DOHH2 (cell line): ENCODE data around the gene SEPTIN6.

Experiments used
- H3F3A ChIP-seq: fragments of 200-600 bp; sonication (generic), shearing (Covaris generic); 2 replicates; pipeline ENCODE4 v1.6.0; 2016; ENCODE audit warnings: antibody characterized with exemption, mild to moderate bottlenecking; ENCODE audit not compliant: control insufficient read depth, insufficient read depth
- H3K27ac ChIP-seq: fragments of 200-600 bp; sonication (generic); 2 replicates; pipeline ENCODE4 v1.5.1; 2014; ENCODE audit warnings: low read depth, mild to moderate bottlenecking, low read length, moderate library complexity
- H3K27me3 ChIP-seq: fragments of 200-600 bp; sonication (generic); 2 replicates; pipeline ENCODE4 v1.6.1; 2014; ENCODE audit warnings: mild to moderate bottlenecking, low read length, mixed read lengths; ENCODE audit not compliant: control insufficient read depth
- H3K36me3 ChIP-seq: fragments of 200-600 bp; sonication (generic); 2 replicates; pipeline ENCODE4 v1.6.1; 2014; ENCODE audit warnings: mild to moderate bottlenecking, low read length, moderate library complexity, mixed read lengths; ENCODE audit not compliant: control insufficient read depth
- H3K4me1 ChIP-seq: fragments of 200-600 bp; sonication (generic); 2 replicates; pipeline ENCODE4 v1.6.1; 2014; ENCODE audit warnings: mild to moderate bottlenecking, low read length, mixed read lengths; ENCODE audit not compliant: control insufficient read depth
- H3K4me2 ChIP-seq: fragments of 200-600 bp; sonication (generic); 2 replicates; pipeline ENCODE4 v1.6.0; 2014; ENCODE audit warnings: mild to moderate bottlenecking, low read length, moderate library complexity
- H3K4me3 ChIP-seq: fragments of 200-600 bp; sonication (generic); 2 replicates; pipeline ENCODE4 v1.5.1; 2014; ENCODE audit warnings: mild to moderate bottlenecking, low read length, mixed read lengths
- H3K79me2 ChIP-seq: fragments of 200-600 bp; sonication (generic); 2 replicates; pipeline ENCODE4 v1.6.1; 2014; ENCODE audit warnings: mild to moderate bottlenecking, low read length, mixed read lengths; ENCODE audit not compliant: control insufficient read depth
- H3K9me2 ChIP-seq: fragments of 200-600 bp; sonication (generic); replicated peaks from 2 replicates; pipeline ENCODE4 v1.6.1; 2014; ENCODE audit warnings: mild to moderate bottlenecking, low read length, mixed read lengths; ENCODE audit not compliant: control insufficient read depth
- H3K9me3 ChIP-seq: fragments of 200-600 bp; sonication (generic); 2 replicates; pipeline ENCODE4 v1.6.1; 2014; ENCODE audit warnings: antibody characterized with exemption, low read length, mixed read lengths; ENCODE audit not compliant: control insufficient read depth, insufficient read depth
- H4K20me1 ChIP-seq: fragments of 200-600 bp; sonication (generic); 2 replicates; pipeline ENCODE4 v1.6.0; 2014; ENCODE audit warnings: low read depth, mild to moderate bottlenecking, antibody characterized with exemption, low read length, moderate library complexity; ENCODE audit not compliant: control insufficient read depth, insufficient read depth
- EZH2phosphoT487 ChIP-seq: fragments of 200-600 bp; sonication (generic); IDR thresholded peaks from 2 replicates; pipeline ENCODE4 v1.6.1; 2017; ENCODE audit warnings: borderline replicate concordance, mild to moderate bottlenecking, antibody characterized with exemption, low read length, moderate library complexity, mixed read lengths
- TF ChIP-seq, protein P1 (sequence below): fragments of 200-600 bp; sonication (generic); IDR thresholded peaks from one replicate; pipeline ENCODE4 v1.5.1; 2014; ENCODE audit warnings: antibody characterized with exemption, mild to moderate bottlenecking, low read depth, low read length; ENCODE audit not compliant: poor library complexity, severe bottlenecking

Gene SEPTIN6

DNA sequence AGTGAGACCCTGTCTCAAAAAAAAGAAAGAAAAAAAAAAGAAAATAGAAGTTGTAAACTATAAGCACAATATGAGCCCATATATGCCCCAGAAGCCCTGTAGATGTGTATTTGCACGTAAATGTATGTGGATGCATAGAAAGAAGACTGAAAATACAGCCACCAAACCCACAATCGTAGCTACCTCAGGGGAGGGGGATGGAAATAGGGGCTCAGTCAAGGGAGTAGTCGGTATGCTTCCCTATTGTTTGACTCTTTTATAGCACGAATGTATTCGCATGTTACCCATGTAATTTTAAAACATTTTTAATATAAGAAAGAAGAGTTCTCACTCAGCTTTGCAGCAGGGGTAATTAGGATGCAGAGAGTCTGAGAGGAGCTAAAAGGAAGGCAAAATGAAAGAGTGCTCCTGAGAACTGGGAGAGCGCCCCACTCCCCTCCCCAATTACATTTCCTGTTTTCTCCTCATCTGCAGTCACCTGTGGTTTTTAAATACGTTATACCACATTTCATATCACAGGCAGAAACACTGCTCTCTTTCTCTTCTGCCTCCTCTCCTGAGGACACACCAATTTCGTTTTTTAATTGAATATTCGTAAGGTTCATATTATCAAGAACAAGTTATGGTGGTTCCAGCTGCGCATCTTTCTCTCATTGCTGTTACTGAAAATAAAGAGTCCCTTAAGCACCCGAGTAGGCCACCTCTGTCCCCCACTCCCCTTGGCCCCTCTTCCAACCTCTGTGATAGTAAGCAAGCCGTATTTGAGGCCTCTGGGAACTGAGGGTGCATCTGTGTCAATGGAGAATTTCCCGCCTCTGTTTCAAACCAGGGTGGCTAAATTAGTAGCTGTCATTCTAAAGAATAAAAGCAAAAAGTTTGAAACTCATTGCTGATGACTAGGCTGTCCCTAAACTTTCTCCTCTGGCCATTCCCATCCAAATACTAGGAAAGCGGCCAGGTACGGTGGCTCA is 10.7 kb downstream of the SEPTIN6 start:
- Histone ChIP-seq H3K9me2 (no peaks in the 10 kb centered on the region), H3K36me3 (peaks cover 30% of the 10 kb centered on the region), H3K4me3 (peak overlapping the region; percentile 66), H3K4me1 (peaks cover 95% of the 10 kb centered on the region), H4K20me1 (no peaks in the 10 kb centered on the region), H3K9me3 (no peaks in the 10 kb centered on the region), H3K27me3 (no peaks in the 10 kb centered on the region), H3F3A (peaks cover 37% of the 10 kb centered on the region), H3K79me2 (peaks cover 89% of the 10 kb centered on the region), H3K4me2 (peak overlapping the region; percentile 76), H3K27ac (peak overlapping the region; percentile 95)
- TF ChIP-seq, protein P1, sequence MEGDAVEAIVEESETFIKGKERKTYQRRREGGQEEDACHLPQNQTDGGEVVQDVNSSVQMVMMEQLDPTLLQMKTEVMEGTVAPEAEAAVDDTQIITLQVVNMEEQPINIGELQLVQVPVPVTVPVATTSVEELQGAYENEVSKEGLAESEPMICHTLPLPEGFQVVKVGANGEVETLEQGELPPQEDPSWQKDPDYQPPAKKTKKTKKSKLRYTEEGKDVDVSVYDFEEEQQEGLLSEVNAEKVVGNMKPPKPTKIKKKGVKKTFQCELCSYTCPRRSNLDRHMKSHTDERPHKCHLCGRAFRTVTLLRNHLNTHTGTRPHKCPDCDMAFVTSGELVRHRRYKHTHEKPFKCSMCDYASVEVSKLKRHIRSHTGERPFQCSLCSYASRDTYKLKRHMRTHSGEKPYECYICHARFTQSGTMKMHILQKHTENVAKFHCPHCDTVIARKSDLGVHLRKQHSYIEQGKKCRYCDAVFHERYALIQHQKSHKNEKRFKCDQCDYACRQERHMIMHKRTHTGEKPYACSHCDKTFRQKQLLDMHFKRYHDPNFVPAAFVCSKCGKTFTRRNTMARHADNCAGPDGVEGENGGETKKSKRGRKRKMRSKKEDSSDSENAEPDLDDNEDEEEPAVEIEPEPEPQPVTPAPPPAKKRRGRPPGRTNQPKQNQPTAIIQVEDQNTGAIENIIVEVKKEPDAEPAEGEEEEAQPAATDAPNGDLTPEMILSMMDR = no peak
- TF ChIP-seq EZH2phosphoT487 = no peak

DNA sequence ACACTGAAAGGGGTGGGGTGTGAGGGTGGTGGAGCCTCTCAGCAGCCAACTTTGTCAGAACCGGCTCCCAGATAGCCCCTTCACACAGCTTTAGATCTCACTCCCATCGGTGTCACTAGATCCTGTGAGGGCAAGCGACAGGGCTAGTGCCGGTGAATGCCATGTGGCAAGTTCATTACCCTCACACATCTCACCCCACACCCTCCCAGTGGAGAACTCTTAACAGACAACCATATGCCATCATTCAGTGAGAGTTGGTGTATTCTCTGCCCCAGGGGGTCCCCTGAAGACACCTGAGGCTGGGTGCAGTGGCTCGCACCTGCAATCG is 15.3 kb downstream of the SEPTIN6 start:
- peak overlapping the region; percentile 94 for H3K4me2 ChIP-seq
- peaks cover 15% of the 10 kb centered on the region for H3F3A ChIP-seq
- H3K36me3 ChIP-seq = peaks cover 48% of the 10 kb centered on the region
- no peaks in the 10 kb centered on the region for H3K9me2 ChIP-seq
- H3K9me3 ChIP-seq = no peaks in the 10 kb centered on the region
- H3K79me2 ChIP-seq = peaks cover 73% of the 10 kb centered on the region
- H3K27ac ChIP-seq = peak overlapping the region; percentile 88
- no peaks in the 10 kb centered on the region for H3K27me3 ChIP-seq
- H3K4me1 ChIP-seq = peaks cover 58% of the 10 kb centered on the region
- peak overlapping the region; percentile 55 for H3K4me3 ChIP-seq
- TF ChIP-seq, protein P1 = no peak
- no peak for TF ChIP-seq EZH2phosphoT487
- no peaks in the 10 kb centered on the region for H4K20me1 ChIP-seq

DNA sequence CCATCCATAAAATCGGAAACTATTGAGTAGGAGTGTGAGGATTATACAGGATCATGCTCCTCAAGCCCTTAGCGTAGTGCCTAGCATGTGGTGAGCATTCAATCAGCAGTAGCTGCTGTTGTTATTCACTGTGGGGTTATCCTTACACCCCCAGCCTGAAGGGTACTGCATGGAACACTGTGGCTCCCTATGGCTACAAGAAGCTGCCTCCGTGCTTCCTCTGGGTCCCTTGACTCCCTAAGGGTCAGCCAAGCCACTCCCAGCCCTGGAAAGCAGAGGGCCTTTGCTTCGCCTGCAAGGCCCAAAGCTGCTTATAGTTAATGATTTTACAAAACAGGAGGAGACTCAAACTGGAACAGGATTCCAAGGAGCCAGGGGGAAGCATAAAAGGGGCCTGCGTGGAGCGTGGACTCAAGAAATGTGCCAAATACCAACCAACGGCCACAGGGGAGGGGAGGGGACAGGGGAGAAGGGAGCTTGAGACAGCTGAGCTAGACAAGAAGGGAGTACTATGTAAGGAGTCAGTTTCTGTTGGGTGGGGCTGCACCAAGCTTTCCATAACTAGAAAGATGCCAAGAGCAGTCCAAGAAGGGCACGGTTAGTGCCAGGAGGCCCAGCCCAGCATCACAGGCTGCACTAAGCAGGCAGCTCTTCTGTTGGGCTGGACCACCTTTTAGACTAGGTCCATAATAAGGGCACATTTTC is 15.9 kb downstream of the SEPTIN6 start:
- no peaks in the 10 kb centered on the region for H3K9me2 ChIP-seq
- H3K4me2 ChIP-seq = peak overlapping the region; percentile 94
- no peaks in the 10 kb centered on the region for H3K9me3 ChIP-seq
- peaks cover 53% of the 10 kb centered on the region for H3K36me3 ChIP-seq
- H3K4me3 ChIP-seq = peak overlapping the region; percentile 55; the same call in 1 of the 2 replicates
- peaks cover 74% of the 10 kb centered on the region for H3K79me2 ChIP-seq
- no peaks in the 10 kb centered on the region for H3K27me3 ChIP-seq
- peaks cover 12% of the 10 kb centered on the region for H3F3A ChIP-seq
- H3K27ac ChIP-seq = peak overlapping the region; percentile 88
- peaks cover 57% of the 10 kb centered on the region for H3K4me1 ChIP-seq
- no peak for TF ChIP-seq EZH2phosphoT487
- no peaks in the 10 kb centered on the region for H4K20me1 ChIP-seq

DNA sequence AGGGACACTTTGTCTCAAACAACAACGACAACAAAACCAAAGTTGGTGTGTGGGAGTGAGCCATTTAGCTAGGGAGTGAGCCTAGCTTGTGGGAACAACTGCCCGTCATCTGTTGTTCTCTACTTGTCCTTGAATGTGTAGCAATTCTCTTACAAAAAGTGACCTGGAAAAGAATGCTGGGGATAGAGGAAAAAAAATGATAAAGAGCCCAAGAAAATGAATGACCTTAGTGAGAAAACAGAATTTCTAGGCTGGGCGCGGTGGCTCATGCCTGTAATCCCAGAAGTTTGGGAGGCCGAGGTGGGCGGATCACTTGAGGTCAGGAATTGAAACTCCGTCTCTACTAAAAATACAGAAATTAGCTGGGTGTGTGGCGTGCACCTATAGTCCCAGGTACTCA is 19.6 kb downstream of the SEPTIN6 start:
- H3K4me3 ChIP-seq = no peak overlapping the region
- H3K79me2 ChIP-seq = peaks cover 58% of the 10 kb centered on the region
- H3F3A ChIP-seq = no peaks in the 10 kb centered on the region
- H3K36me3 ChIP-seq = peaks cover 59% of the 10 kb centered on the region
- TF ChIP-seq, protein P1 = no peak
- no peak for TF ChIP-seq EZH2phosphoT487
- no peaks in the 10 kb centered on the region for H3K9me2 ChIP-seq
- no peaks in the 10 kb centered on the region for H4K20me1 ChIP-seq
- H3K4me2 ChIP-seq = no peak overlapping the region
- no peaks in the 10 kb centered on the region for H3K9me3 ChIP-seq
- H3K27ac ChIP-seq = no peak overlapping the region
- H3K27me3 ChIP-seq = no peaks in the 10 kb centered on the region
- H3K4me1 ChIP-seq = peaks cover 21% of the 10 kb centered on the region
